HCT116 (cell line): Measurements from ENCODE around the gene ITK. TPM values are rescaled to one million over a fixed set of nuclear protein-coding genes. Genes with fewer than 3 reads are reported as not detected.

Experiments
- ATAC-seq: fragments of 200-7000 bp; cut with Tn5 transposase; 2 replicates; pipeline ENCODE4 v1.9.1; 2020; ENCODE audit warnings: mild to moderate bottlenecking, moderate library complexity
- BruUV-seq: library from RNA; stranded (reverse); fragments of 400-500 nt; replicated peaks from 2 replicates; lab custom pipeline; 2021; lab: Mats Ljungman, UMichigan
- CTCF ChIA-PET: fragments of 300-600 bp; sonication (Branson Sonifier 250); formaldehyde crosslinking; loops from one replicate; lab custom pipeline; 2021; ENCODE audit warnings: antibody characterized with exemption; lab: Charles Lee
- POLR2A ChIA-PET: fragments of 300-600, 350-600 bp; sonication (Branson Sonifier 250); formaldehyde crosslinking; loops from one replicate; lab custom pipeline; 2021; ENCODE audit warnings: antibody characterized with exemption; lab: Charles Lee
- RAD21 ChIA-PET, 2 experiments: fragments of 300-600 bp; sonication (Branson Sonifier 250); formaldehyde crosslinking; loops; one replicate each; lab custom pipeline; 2023; ENCODE audit warnings: low total read pairs in 2 of 2; ENCODE audit not compliant: uncharacterized antibody in 2 of 2, unreplicated experiment in 2 of 2, low non-redundant PET in 1 of 2; lab: Charles Lee
- DNase-seq: peaks from one replicate; pipeline ENCODE4 v3.0.0-alpha.2; 2010; ENCODE audit warnings: low read depth, low spot score
- H2AFZ ChIP-seq: fragments of 200-600 bp; shearing (Covaris generic), sonication (generic); 2 replicates; pipeline ENCODE4 v1.6.1; 2017; ENCODE audit warnings: low read depth, mixed run types, mixed read lengths, antibody characterized with exemption, low read length; ENCODE audit not compliant: poor library complexity, severe bottlenecking
- H3K27ac ChIP-seq: 2 replicates; pipeline ENCODE4 v1.5.1; 2012; ENCODE audit warnings: low read depth, low read length
- H3K27me3 ChIP-seq: fragments of 200-600 bp; sonication (generic); 2 replicates; pipeline ENCODE4 v1.6.1; 2016; ENCODE audit warnings: mixed run types, low read length, mixed read lengths; ENCODE audit not compliant: insufficient read depth
- H3K36me3 ChIP-seq, 2 experiments: fragments of 200-500 bp in 1 of 2; fragments of 200-600 bp in 1 of 2; sonication (Bioruptor generic) in 1 of 2; sonication (generic) in 1 of 2; 2 replicates each; pipeline versions ENCODE4 v1.5.1 to v1.6.1; 2014 to 2016; ENCODE audit warnings: low read length in 2 of 2, inconsistent platforms in 1 of 2, mixed read lengths in 1 of 2, mixed run types in 1 of 2; ENCODE audit not compliant: insufficient read depth in 2 of 2, control insufficient read depth in 1 of 2
- H3K4me1 ChIP-seq, 2 experiments: fragments of 200-600 bp in 1 of 2; sonication (generic) in 1 of 2; 2 replicates each; pipeline versions ENCODE4 v1.5.1 to v1.6.1; 2012 to 2017; ENCODE audit warnings: low read length in 2 of 2, inconsistent platforms in 1 of 2, mild to moderate bottlenecking in 1 of 2, mixed read lengths in 1 of 2, mixed run types in 1 of 2, moderate library complexity in 1 of 2; ENCODE audit not compliant: insufficient read depth in 2 of 2, control insufficient read depth in 1 of 2
- H3K4me2 ChIP-seq: fragments of 200-600 bp; sonication (generic); 2 replicates; pipeline ENCODE4 v1.6.1; 2017; ENCODE audit warnings: mixed run types, low read length, mixed read lengths
- H3K4me3 ChIP-seq, 2 experiments: fragments of 200-600 bp in 1 of 2; sonication (generic) in 1 of 2; replicated peaks in 1 of 2; 2 replicates each; pipeline ENCODE4 v1.5.1; 2011 to 2016; ENCODE audit warnings: low read length in 2 of 2, control low read depth in 1 of 2, low read depth in 1 of 2, mild to moderate bottlenecking in 1 of 2, mixed read lengths in 1 of 2, mixed run types in 1 of 2
- H3K79me2 ChIP-seq: fragments of 200-600 bp; sonication (generic); 2 replicates; pipeline ENCODE4 v1.6.1; 2017; ENCODE audit warnings: mild to moderate bottlenecking, mixed run types, low read length, moderate library complexity, mixed read lengths; ENCODE audit not compliant: insufficient read depth
- H3K9ac ChIP-seq: fragments of 200-600 bp; sonication (generic); 2 replicates; pipeline ENCODE4 v1.6.1; 2016; ENCODE audit warnings: low read length, mixed read lengths
- H3K9me2 ChIP-seq: fragments of 200-600 bp; sonication (generic), shearing (Covaris generic); 2 replicates; pipeline ENCODE4 v1.6.1; 2017; ENCODE audit warnings: mixed run types, mild to moderate bottlenecking, moderate library complexity; ENCODE audit not compliant: insufficient read depth
- H3K9me3 ChIP-seq, 2 experiments: fragments of 200-500 bp in 1 of 2; fragments of 200-600 bp in 1 of 2; sonication (Bioruptor generic) in 1 of 2; sonication (generic) in 1 of 2; 2 replicates each; pipeline ENCODE4 v1.6.1; 2014 to 2017; ENCODE audit warnings: low read length in 2 of 2, mixed read lengths in 2 of 2, inconsistent platforms in 1 of 2, low read depth in 1 of 2, mild to moderate bottlenecking in 1 of 2, mixed run types in 1 of 2, moderate library complexity in 1 of 2; ENCODE audit not compliant: control insufficient read depth in 1 of 2, insufficient read depth in 1 of 2
- H4K20me1 ChIP-seq: fragments of 200-600 bp; sonication (generic), shearing (Covaris generic); 2 replicates; pipeline ENCODE4 v1.6.1; 2017; ENCODE audit warnings: mixed run types, mild to moderate bottlenecking, moderate library complexity; ENCODE audit not compliant: insufficient read depth
- CBX3 ChIP-seq: IDR thresholded peaks from 2 replicates; pipeline ENCODE4 v1.6.1; 2012; ENCODE audit warnings: low read depth
- EGR1 ChIP-seq: IDR thresholded peaks from 2 replicates; pipeline ENCODE4 v1.6.1; 2012; ENCODE audit warnings: low read depth
- ELF1 ChIP-seq: IDR thresholded peaks from 2 replicates; pipeline ENCODE4 v1.6.1; 2012; ENCODE audit warnings: low read depth, borderline replicate concordance
- EZH2 ChIP-seq: fragments of 200-600 bp; sonication (generic); IDR thresholded peaks from 2 replicates; pipeline ENCODE4 v1.6.1; 2017; ENCODE audit warnings: antibody characterized with exemption, mixed run types
- EZH2phosphoT487 ChIP-seq: fragments of 200-600 bp; IDR thresholded peaks from 2 replicates; pipeline ENCODE4 v1.6.1; 2018; ENCODE audit warnings: antibody characterized with exemption, borderline replicate concordance
- FOSL1 ChIP-seq: IDR thresholded peaks from 2 replicates; pipeline ENCODE4 v1.6.1; 2012; ENCODE audit warnings: low read depth
- JUND ChIP-seq: IDR thresholded peaks from 2 replicates; pipeline ENCODE4 v1.6.1; 2012
- POLR2AphosphoS5 ChIP-seq: IDR thresholded peaks from 2 replicates; pipeline ENCODE4 v1.6.1; 2011; ENCODE audit warnings: mild to moderate bottlenecking, low read depth, low read length, moderate library complexity
- TCF7L2 ChIP-seq: IDR thresholded peaks from 2 replicates; pipeline ENCODE4 v1.7.0; 2011; ENCODE audit warnings: borderline replicate concordance, inconsistent platforms; ENCODE audit not compliant: insufficient read depth, insufficient read length; ENCODE audit errors: extremely low read depth
- YY1 ChIP-seq: IDR thresholded peaks from 2 replicates; pipeline ENCODE4 v1.6.1; 2011; ENCODE audit warnings: low read length, low read depth, moderate library complexity, mild to moderate bottlenecking; ENCODE audit not compliant: insufficient replicate concordance; ENCODE audit errors: extremely low read depth
- ZFX ChIP-seq: fragments of 450-650 bp; IDR thresholded peaks from 2 replicates; pipeline ENCODE4 v1.6.1; 2017
- ZNF274 ChIP-seq: fragments of 200-500 bp; sonication (Bioruptor generic); IDR thresholded peaks from 2 replicates; pipeline ENCODE4 v1.6.1; 2014; ENCODE audit warnings: mild to moderate bottlenecking, low read depth, low read length, inconsistent platforms
- intact Hi-C: fragments of 100-400 bp; cut with micrococcal nuclease; formaldehyde crosslinking; loops from 2 replicates; pipeline ENCODE4 v1.10.0; 2022
- total RNA-seq: library from RNA; stranded (reverse); gene quantifications from one replicate; pipeline ENCODE4 v1.2.1, GENCODE V29; 2021; ENCODE audit not compliant: unreplicated experiment
- TF ChIP-seq, protein P1 (sequence below): IDR thresholded peaks from 2 replicates; pipeline ENCODE4 v1.6.1; 2012
- TF ChIP-seq, protein P2 (sequence below), 3 experiments: fragments of 200-600 bp in 1 of 3; sonication (generic) in 1 of 3; IDR thresholded peaks in 2 of 3; conservative IDR thresholded peaks in 1 of 3; 2 replicates each; pipeline ENCODE4 v1.5.1; 2012 to 2017; ENCODE audit warnings: low read depth in 2 of 3, low read length in 2 of 3, antibody characterized with exemption in 1 of 3, borderline replicate concordance in 1 of 3, control low read depth in 1 of 3, mild to moderate bottlenecking in 1 of 3, mixed read lengths in 1 of 3, mixed run types in 1 of 3, moderate library complexity in 1 of 3; ENCODE audit not compliant: insufficient read depth in 1 of 3
- TF ChIP-seq, protein P3 (sequence below): IDR thresholded peaks from 2 replicates; pipeline ENCODE4 v1.6.1; 2012

Gene ITK
- total RNA-seq, 1 experiment from 2014 or later: 0.37 TPM

DNA sequence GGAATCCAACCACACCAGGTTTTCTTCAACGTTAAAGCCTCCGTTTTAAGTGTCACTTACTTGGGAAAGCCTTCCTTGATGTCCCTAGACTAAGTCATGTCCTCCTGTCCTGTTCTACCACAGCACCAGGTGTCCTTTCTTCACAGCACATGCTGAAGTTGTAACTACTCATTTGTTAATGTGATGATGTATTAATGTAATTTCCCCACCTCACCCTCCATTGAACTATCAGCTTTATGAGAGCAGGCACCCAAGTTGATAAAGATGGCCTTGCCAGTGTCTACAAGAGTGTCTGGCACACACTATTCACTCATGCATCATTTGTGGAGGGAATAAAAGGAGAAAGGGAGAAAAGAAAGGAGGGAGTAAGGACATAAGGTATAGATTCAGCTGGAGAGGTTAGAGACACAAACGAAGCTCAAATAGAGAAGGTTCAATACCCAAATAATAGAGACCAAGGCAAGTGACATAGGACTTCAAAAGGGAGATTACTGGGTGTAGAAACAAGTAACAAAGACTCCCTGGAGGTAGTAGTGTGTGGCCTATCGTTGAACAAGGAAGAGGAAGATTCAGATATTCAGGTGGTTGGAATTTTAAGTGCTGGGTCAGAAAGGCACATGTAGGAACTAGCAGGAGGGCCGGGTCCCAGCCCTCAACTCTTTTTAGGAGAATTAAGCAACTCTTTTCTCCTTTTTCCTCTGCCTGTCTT lies 6.6 kb downstream of the ITK start (continued):
- TF ChIP-seq ZNF274: no peak
- no peak for TF ChIP-seq TCF7L2
- no peak for TF ChIP-seq JUND
- TF ChIP-seq ELF1: no peak
- no peak for TF ChIP-seq CBX3
- TF ChIP-seq EGR1: no peak
- no peak for TF ChIP-seq YY1
- TF ChIP-seq POLR2AphosphoS5: no peak
- TF ChIP-seq, protein P1, sequence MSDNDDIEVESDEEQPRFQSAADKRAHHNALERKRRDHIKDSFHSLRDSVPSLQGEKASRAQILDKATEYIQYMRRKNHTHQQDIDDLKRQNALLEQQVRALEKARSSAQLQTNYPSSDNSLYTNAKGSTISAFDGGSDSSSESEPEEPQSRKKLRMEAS: no peak
- no peak for TF ChIP-seq FOSL1
- TF ChIP-seq EZH2phosphoT487: no peak

DNA sequence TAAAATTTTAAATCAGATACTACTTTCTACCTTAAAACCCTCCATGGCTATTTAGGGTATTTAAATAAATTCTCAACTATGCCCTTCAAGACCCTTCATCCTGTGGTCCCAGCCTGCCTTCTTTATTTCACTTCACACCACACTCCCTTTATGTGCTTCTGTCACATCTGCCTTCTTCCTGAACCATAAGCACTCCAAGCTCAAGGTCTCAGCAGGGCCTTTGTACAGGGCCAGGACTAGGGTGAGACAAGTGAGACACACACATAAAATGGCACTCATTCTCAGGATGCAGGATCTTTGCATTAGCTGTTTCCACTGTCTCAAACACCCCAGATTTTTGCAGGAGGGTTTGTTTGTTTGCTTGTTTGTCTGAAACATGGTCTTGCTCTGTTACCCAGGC lies 7.6 kb downstream of the ITK start:
- ChIA-PET CTCF (no interaction called here), RAD21 (no interaction called here), POLR2A (no interaction called here)
- intact Hi-C loops: no loop called here
- Histone ChIP-seq H3K9me2 (no peaks in the 10 kb centered on the region), H3K4me2 (no peak overlapping the region), H4K20me1 (no peaks in the 10 kb centered on the region), H3K4me1 (no peaks in the 10 kb centered on the region), H3K27me3 (peaks cover 37% of the 10 kb centered on the region), H3K4me3 (no peak overlapping the region)
- TF ChIP-seq EZH2phosphoT487 (no peak), YY1 (no peak), TCF7L2 (no peak), EZH2 (no peak), ZFX (no peak), ZNF274 (no peak), FOSL1 (no peak)
- TF ChIP-seq, protein P2, sequence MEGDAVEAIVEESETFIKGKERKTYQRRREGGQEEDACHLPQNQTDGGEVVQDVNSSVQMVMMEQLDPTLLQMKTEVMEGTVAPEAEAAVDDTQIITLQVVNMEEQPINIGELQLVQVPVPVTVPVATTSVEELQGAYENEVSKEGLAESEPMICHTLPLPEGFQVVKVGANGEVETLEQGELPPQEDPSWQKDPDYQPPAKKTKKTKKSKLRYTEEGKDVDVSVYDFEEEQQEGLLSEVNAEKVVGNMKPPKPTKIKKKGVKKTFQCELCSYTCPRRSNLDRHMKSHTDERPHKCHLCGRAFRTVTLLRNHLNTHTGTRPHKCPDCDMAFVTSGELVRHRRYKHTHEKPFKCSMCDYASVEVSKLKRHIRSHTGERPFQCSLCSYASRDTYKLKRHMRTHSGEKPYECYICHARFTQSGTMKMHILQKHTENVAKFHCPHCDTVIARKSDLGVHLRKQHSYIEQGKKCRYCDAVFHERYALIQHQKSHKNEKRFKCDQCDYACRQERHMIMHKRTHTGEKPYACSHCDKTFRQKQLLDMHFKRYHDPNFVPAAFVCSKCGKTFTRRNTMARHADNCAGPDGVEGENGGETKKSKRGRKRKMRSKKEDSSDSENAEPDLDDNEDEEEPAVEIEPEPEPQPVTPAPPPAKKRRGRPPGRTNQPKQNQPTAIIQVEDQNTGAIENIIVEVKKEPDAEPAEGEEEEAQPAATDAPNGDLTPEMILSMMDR (IDR thresholded peaks at IDR 0.05 in 2 of 3, conservative IDR thresholded peaks at IDR 0.05 in 1 of 3; ENCODE audit: borderline replicate concordance in 1 of 3, insufficient read depth in 1 of 3, low read depth in 2 of 3, low read length in 2 of 3): no peak
- TF ChIP-seq, protein P3, sequence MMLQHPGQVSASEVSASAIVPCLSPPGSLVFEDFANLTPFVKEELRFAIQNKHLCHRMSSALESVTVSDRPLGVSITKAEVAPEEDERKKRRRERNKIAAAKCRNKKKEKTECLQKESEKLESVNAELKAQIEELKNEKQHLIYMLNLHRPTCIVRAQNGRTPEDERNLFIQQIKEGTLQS: no peak
- TF ChIP-seq, protein P1: no peak
- TF ChIP-seq, all 23 proteins: peak for 0
- Histone ChIP-seq H3K36me3 (no peaks in the 10 kb centered on the region), H3K9me3 (no peaks in the 10 kb centered on the region), H3K9ac (no peak overlapping the region), H3K27ac (no peak overlapping the region), H3K79me2 (no peaks in the 10 kb centered on the region), H2AFZ (no peak overlapping the region)
- ATAC-seq (no peak), DNase-seq (no peak)
- no TSS peak for BruUV-seq
